ENCODE data around the gene PPP2R5A.

The PPP2R5A gene

GRCh38 chr1:212284744-212285684 is at the start of gene PPP2R5A:
TSS of gene PPP2R5A (plus strand) at chr1:212285410. CDS start at chr1:212286111, 701 bp downstream.
- DNase-seq (ENCODE audit: insufficient read length, low spot score) (peak; percentile 98), FAIRE-seq (peak; percentile 95)

- DNase-seq (ENCODE audit: insufficient read length, low spot score) (no peak), FAIRE-seq (no peak)
Observed at GRCh38 chr1:212235857-212236256, 49.4 kb upstream of the PPP2R5A start.

GRCh38 chr1:212236664-212237220 is 48.5 kb upstream of the PPP2R5A start:
- FAIRE-seq (no peak), DNase-seq (ENCODE audit: insufficient read length, low spot score) (no peak)

GRCh38 chr1:212237651-212238050 is 47.6 kb upstream of the PPP2R5A start:
- FAIRE-seq (no peak), DNase-seq (ENCODE audit: insufficient read length, low spot score) (no peak)

GRCh38 chr1:212238552-212238951 is 46.7 kb upstream of the PPP2R5A start:
- FAIRE-seq, result no peak

GRCh38 chr1:212241501-212241900 is 43.7 kb upstream of the PPP2R5A start:
- no peak for FAIRE-seq
- no peak for DNase-seq (ENCODE audit: insufficient read length, low spot score)

More at GRCh38 chr1:212238552-212238951, 46.7 kb upstream of the PPP2R5A start:
- no peak for DNase-seq (ENCODE audit: insufficient read length, low spot score)

GRCh38 chr1:212241957-212242287 is 43.3 kb upstream of the PPP2R5A start:
- FAIRE-seq (no peak), DNase-seq (ENCODE audit: insufficient read length, low spot score) (no peak)

- FAIRE-seq (no peak), DNase-seq (ENCODE audit: insufficient read length, low spot score) (no peak)
Observed at GRCh38 chr1:212242288-212242984, 42.8 kb upstream of the PPP2R5A start.

- FAIRE-seq (no peak), DNase-seq (ENCODE audit: insufficient read length, low spot score) (no peak)
Observed at GRCh38 chr1:212242985-212243308, 42.3 kb upstream of the PPP2R5A start.

GRCh38 chr1:212244441-212244840 is 40.8 kb upstream of the PPP2R5A start:
- FAIRE-seq (no peak), DNase-seq (ENCODE audit: insufficient read length, low spot score) (no peak)

GRCh38 chr1:212247179-212247721 is 38.0 kb upstream of the PPP2R5A start:
- FAIRE-seq, result no peak

GRCh38 chr1:212247988-212248387 is 37.2 kb upstream of the PPP2R5A start:
- DNase-seq (ENCODE audit: insufficient read length, low spot score), result no peak
- FAIRE-seq, result no peak

More at GRCh38 chr1:212247179-212247721, 38.0 kb upstream of the PPP2R5A start:
- no peak for DNase-seq (ENCODE audit: insufficient read length, low spot score)

- DNase-seq (ENCODE audit: insufficient read length, low spot score) (no peak), FAIRE-seq (no peak)
Observed at GRCh38 chr1:212254853-212255363, 30.3 kb upstream of the PPP2R5A start.

GRCh38 chr1:212255705-212256307 is 29.4 kb upstream of the PPP2R5A start:
- DNase-seq (ENCODE audit: insufficient read length, low spot score) (no peak), FAIRE-seq (no peak)

GRCh38 chr1:212256369-212256768 is 28.8 kb upstream of the PPP2R5A start:
- DNase-seq (ENCODE audit: insufficient read length, low spot score) (no peak), FAIRE-seq (no peak)

GRCh38 chr1:212257157-212257556 is 28.1 kb upstream of the PPP2R5A start:
- DNase-seq (ENCODE audit: insufficient read length, low spot score), result no peak
- no peak for FAIRE-seq

- no peak for FAIRE-seq
Observed at GRCh38 chr1:212259693-212260480, 25.3 kb upstream of the PPP2R5A start.

GRCh38 chr1:212260557-212261355 is 24.5 kb upstream of the PPP2R5A start:
- no peak for FAIRE-seq
- no peak for DNase-seq (ENCODE audit: insufficient read length, low spot score)

More at GRCh38 chr1:212259693-212260480, 25.3 kb upstream of the PPP2R5A start:
- DNase-seq (ENCODE audit: insufficient read length, low spot score), result no peak

GRCh38 chr1:212261361-212261929 is 23.8 kb upstream of the PPP2R5A start:
- FAIRE-seq (no peak), DNase-seq (ENCODE audit: insufficient read length, low spot score) (no peak)
